Ovary (tissue), 9 donors: ENCODE measurements around the gene FBXL4. TPM values are rescaled to one million over a fixed set of nuclear protein-coding genes. Genes with fewer than 3 reads are reported as not detected.

Source experiments
- DNase-seq, 5 donors: peaks; one replicate each; pipeline ENCODE4 v3.0.0-alpha.2; 2019 to 2020
- H3K27ac ChIP-seq, 2 donors: fragments of 200-600 bp; one replicate each; pipeline versions ENCODE4 v1.5.1 to v1.8.0; 2019 to 2022
- H3K27me3 ChIP-seq: fragments of 200-600 bp; one replicate; pipeline ENCODE4 v1.8.0; 2022
- H3K36me3 ChIP-seq: fragments of 200-600 bp; sonication (generic); one replicate; pipeline ENCODE4 v1.5.1; 2019
- H3K4me1 ChIP-seq: one replicate; pipeline ENCODE4 v1.8.1; 2013; ENCODE audit warnings: mild to moderate bottlenecking, moderate library complexity; ENCODE audit not compliant: insufficient read depth
- H3K4me3 ChIP-seq: fragments of 200-600 bp; sonication (generic); one replicate; pipeline ENCODE4 v1.5.1; 2017
- H3K9me3 ChIP-seq, 2 donors: fragments of 200-600 bp in 1 of 2; sonication (generic) in 1 of 2; one replicate each; pipeline versions ENCODE4 v1.5.1 to v1.8.1; 2013 to 2019; ENCODE audit warnings: mild to moderate bottlenecking in 1 of 2, moderate library complexity in 1 of 2
- EP300 ChIP-seq: sonication (generic); formaldehyde crosslinking; IDR thresholded peaks from one replicate; pipeline ENCODE4 v1.6.1; 2017; ENCODE audit warnings: antibody characterized with exemption
- POLR2A ChIP-seq: fragments of 450-650 bp; IDR thresholded peaks from one replicate; pipeline ENCODE4 v1.6.1; 2017; ENCODE audit warnings: antibody characterized with exemption, mild to moderate bottlenecking, moderate library complexity
- WGBS, 3 donors: extraction: QIAGEN DNeasy Blood & Tissue Kit in 1 of 3; methylation state at CpG; one replicate each; pipeline versions ENCODE4 v1.1.5 to v1.1.7; 2013 to 2017; 5-methylcytosine and 5-hydroxymethylcytosine counted together
- intact Hi-C, 4 donors: fragments of 100-400 bp; cut with DNase I; formaldehyde crosslinking; loops; one replicate each; pipeline versions ENCODE4 v1.11.0 to v1.15.1; 2022 to 2023
- polyA plus RNA-seq, 2 donors: library from polyadenylated mRNA; stranded (reverse); fragments of 200-250 nt in 1 of 2; fragments of 350-450 nt in 1 of 2; fragmentation: Illumina TruSeq in 1 of 2; extraction: RNeasy Lipid Tissue Mini Kit (QIAGEN cat#74804) in 1 of 2; gene quantifications; one replicate each; pipeline ENCODE4 v1.2.3, GENCODE V29; 2013 to 2014
- total RNA-seq, 7 donors: library from RNA; depleted of rRNA in 2 of 7; stranded (reverse); fragments of >200 nt in 2 of 7; fragmentation: NEBNext Ultra II Directional in 3 of 7; extraction: Animal tissue kit (Norgen Biotek cat#: 25700) in 3 of 7; gene quantifications; one replicate each; pipeline versions ENCODE4 v1.1.0 to v1.2.4, GENCODE V29; 2016 to 2023
- TF ChIP-seq, protein P1 (sequence below), 3 donors: fragments of 450-650 bp in 2 of 3; fragments of 200-600 bp in 1 of 3; IDR thresholded peaks; one replicate each; pipeline versions ENCODE4 v1.5.1 to v1.8.0; 2016 to 2022; ENCODE audit warnings: antibody characterized with exemption in 3 of 3, mild to moderate bottlenecking in 1 of 3
- donor health status: DM: no; HTN: no; CAD: no; lungs with moderate emphysema.
- donor health status: DM: no; HTN: no; CAD: no.
- donor health status: Bipolar disorder and iron deficiency.
- donor health status: DM: yes; HTN: yes; CAD: no.
- donor health status: DM: no; HTN: no; CAD: no.
- donor health status: DM: yes; HTN: yes; CAD: no.

Gene FBXL4
- total and polyA plus RNA-seq, 9 donors: 7.3 to 29.0 (median 20.2) TPM

- TF ChIP-seq, protein P1, sequence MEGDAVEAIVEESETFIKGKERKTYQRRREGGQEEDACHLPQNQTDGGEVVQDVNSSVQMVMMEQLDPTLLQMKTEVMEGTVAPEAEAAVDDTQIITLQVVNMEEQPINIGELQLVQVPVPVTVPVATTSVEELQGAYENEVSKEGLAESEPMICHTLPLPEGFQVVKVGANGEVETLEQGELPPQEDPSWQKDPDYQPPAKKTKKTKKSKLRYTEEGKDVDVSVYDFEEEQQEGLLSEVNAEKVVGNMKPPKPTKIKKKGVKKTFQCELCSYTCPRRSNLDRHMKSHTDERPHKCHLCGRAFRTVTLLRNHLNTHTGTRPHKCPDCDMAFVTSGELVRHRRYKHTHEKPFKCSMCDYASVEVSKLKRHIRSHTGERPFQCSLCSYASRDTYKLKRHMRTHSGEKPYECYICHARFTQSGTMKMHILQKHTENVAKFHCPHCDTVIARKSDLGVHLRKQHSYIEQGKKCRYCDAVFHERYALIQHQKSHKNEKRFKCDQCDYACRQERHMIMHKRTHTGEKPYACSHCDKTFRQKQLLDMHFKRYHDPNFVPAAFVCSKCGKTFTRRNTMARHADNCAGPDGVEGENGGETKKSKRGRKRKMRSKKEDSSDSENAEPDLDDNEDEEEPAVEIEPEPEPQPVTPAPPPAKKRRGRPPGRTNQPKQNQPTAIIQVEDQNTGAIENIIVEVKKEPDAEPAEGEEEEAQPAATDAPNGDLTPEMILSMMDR (IDR thresholded peaks at IDR 0.05): no peak
- TF ChIP-seq EP300: no peak
- no peak for TF ChIP-seq POLR2A
- WGBS, 3 donors: 0 to 83% (median 55%) methylated on average over 1 of the region's 1 CpG
- H3K36me3 ChIP-seq: no peaks in the 10 kb centered on the region
- no peaks in the 10 kb centered on the region for H3K4me1 ChIP-seq
- intact Hi-C loops: no loop called here
- no peaks in the 10 kb centered on the region for H3K27me3 ChIP-seq
- H3K9me3 ChIP-seq: no peaks in the 10 kb centered on the region
- no peak overlapping the region for H3K27ac ChIP-seq
- DNase-seq: no peak
- no peak overlapping the region for H3K4me3 ChIP-seq
Measured at GRCh38 chr6:98877250-98877649, 70.5 kb downstream of the FBXL4 start.

DNA sequence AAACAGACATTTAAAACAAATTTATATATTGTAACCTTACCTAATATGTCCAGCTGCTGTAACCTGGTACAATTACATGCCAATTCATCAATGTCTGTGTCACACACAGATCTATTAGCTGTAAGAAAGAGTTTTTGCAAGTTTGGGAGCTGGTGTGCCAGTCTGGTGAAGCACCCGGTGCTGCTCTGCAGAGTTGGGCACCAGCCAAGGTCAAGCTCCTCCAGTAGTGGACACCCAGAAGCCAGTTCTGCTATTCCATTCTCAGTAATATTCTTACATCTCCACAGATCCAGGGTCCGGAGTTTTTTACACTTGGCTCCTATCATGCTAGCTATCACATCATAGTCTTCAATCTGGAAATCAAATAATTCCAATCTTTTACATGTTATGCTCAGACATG, 72.4 kb downstream of the FBXL4 start:
- no peaks in the 10 kb centered on the region for H3K36me3 ChIP-seq
- no peak overlapping the region for H3K4me3 ChIP-seq
- H3K9me3 ChIP-seq: no peaks in the 10 kb centered on the region
- peak in 3 of 5 donors; percentile 12 to 45 (median 26) for DNase-seq
- TF ChIP-seq POLR2A: no peak
- TF ChIP-seq, protein P1 (IDR thresholded peaks at IDR 0.05): no peak
- TF ChIP-seq EP300: no peak
- 51 to 55% (median 53%) methylated on average over 2 of the region's 2 CpGs for WGBS, 3 donors
- H3K27me3 ChIP-seq: no peaks in the 10 kb centered on the region
- H3K4me1 ChIP-seq: no peaks in the 10 kb centered on the region
- H3K27ac ChIP-seq: no peak overlapping the region
- intact Hi-C loops: no loop called here

DNA sequence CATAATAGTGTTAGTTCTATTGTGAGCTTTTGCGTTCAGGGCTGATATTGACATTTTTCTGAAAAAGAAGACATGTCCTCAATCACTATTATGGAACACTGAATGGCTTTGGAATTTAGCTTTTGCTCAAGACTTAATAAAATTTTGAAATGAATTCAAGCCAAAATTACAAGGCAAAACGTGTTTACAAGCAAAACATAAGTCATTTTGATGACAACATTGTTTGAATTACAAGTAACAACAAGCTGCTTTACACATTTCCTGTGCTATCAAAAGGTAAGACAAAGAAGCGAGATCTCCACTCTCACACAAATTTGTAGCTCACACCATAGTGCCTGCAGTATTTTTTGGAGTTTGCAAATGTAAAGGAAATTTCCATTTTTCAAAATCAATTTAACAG, 75.9 kb downstream of the FBXL4 start:
- no peaks in the 10 kb centered on the region for H3K36me3 ChIP-seq
- H3K4me3 ChIP-seq: no peak overlapping the region
- TF ChIP-seq POLR2A: no peak
- TF ChIP-seq, protein P1 (IDR thresholded peaks at IDR 0.05): no peak
- TF ChIP-seq EP300: no peak
- WGBS, 3 donors: 74 to 75% (median 75%) methylated on average over 3 of the region's 3 CpGs
- H3K4me1 ChIP-seq: no peaks in the 10 kb centered on the region
- no peak overlapping the region for H3K27ac ChIP-seq
- intact Hi-C loops: no loop called here
- H3K27me3 ChIP-seq: no peaks in the 10 kb centered on the region
- DNase-seq: no peak
- no peaks in the 10 kb centered on the region for H3K9me3 ChIP-seq

DNA sequence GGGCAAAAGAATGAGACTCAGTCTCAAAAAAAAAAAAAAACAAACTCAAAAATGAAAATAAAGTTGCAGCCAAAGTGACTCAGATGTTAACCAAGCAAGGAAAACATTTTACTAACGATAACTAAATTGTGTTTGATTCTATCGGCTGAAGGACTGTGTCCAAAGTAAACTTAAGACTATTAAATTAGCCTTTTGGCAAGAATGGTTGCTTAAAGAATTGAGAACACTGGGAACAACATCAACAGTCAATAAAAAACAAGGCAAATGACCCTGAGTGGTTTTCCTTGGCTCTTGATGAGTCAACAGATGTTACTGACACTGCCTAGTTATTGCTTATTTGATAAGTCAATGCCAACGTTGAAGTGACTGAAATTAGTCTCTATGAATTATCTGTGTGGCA, 76.7 kb downstream of the FBXL4 start:
- intact Hi-C loops: no loop called here
- no peak for DNase-seq
- H3K4me3 ChIP-seq: no peak overlapping the region
- WGBS, 3 donors: 5 to 10% (median 8%) methylated on average over 3 of the region's 3 CpGs
- H3K36me3 ChIP-seq: no peaks in the 10 kb centered on the region
- no peak overlapping the region for H3K27ac ChIP-seq
- TF ChIP-seq EP300: no peak
- no peak for TF ChIP-seq POLR2A
- TF ChIP-seq, protein P1 (IDR thresholded peaks at IDR 0.05): no peak
- H3K9me3 ChIP-seq: no peaks in the 10 kb centered on the region
- H3K27me3 ChIP-seq: no peaks in the 10 kb centered on the region
- no peaks in the 10 kb centered on the region for H3K4me1 ChIP-seq
